Erythroblast (primary cell): ENCODE results near the gene UBAC2.
"Not testable (repeated sequence)": the region's sequence is repeated elsewhere in the genome, so short reads cannot be mapped to it uniquely, and the experiment has no call there.

Source experiments
- DNase-seq, 2 experiments: peaks; one replicate each; lab custom pipeline; 2025; lab: John Stamatoyannopoulos, UW
- GATA1 ChIP-seq: IDR thresholded peaks from 2 replicates; pipeline ENCODE4 v1.6.1; 2011; ENCODE audit warnings: low read depth, mild to moderate bottlenecking, control low read depth, low read length, moderate library complexity
- POLR2A ChIP-seq: IDR thresholded peaks from 2 replicates; pipeline ENCODE4 v1.6.1; 2011; ENCODE audit warnings: mild to moderate bottlenecking, low read length

UBAC2 gene

GRCh38 chr13:99389520-99390304 lies 189.1 kb downstream of the UBAC2 start:
- DNase-seq, result no peak
- no peak for TF ChIP-seq GATA1
- no peak for TF ChIP-seq POLR2A

- no peak for TF ChIP-seq GATA1
- no peak for TF ChIP-seq POLR2A
- no peak for DNase-seq
These were observed 189.9 kb downstream of the UBAC2 start for GRCh38 chr13:99390601-99391000.

DNA sequence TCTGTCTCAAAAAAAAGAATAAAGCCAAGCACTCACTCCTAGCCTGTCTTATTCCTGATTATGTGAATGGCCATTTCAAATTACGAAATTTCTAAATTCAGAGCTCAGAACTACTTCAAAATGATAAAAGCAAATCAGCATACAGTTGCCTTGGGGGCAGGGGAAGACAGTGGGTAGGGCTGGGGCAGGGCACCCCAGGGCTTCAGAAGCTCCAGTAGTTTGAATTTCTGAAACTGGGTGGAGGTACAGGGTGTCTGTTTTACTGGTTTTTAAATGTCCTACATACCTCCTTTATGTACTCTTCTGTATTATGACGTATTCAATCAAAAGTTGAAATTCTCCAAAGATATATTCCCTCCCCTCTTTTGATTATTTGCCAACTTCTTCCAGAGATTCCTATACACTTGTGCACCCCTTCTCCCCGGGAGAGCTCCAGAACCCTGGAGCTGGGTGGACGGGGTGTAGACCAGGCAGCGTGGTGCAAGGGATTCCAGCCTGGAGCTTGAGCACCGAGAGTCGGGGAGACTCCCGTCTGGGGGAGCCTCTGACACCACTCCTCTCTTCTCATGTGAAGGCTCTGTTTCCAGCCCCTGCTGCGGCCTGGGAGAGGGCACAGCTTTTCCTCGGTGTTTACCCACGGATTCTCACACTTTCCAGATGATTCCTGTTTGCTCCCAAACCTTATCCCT lies 191.3 kb downstream of the UBAC2 start:
- DNase-seq, result no peak
- TF ChIP-seq GATA1, result no peak

DNA sequence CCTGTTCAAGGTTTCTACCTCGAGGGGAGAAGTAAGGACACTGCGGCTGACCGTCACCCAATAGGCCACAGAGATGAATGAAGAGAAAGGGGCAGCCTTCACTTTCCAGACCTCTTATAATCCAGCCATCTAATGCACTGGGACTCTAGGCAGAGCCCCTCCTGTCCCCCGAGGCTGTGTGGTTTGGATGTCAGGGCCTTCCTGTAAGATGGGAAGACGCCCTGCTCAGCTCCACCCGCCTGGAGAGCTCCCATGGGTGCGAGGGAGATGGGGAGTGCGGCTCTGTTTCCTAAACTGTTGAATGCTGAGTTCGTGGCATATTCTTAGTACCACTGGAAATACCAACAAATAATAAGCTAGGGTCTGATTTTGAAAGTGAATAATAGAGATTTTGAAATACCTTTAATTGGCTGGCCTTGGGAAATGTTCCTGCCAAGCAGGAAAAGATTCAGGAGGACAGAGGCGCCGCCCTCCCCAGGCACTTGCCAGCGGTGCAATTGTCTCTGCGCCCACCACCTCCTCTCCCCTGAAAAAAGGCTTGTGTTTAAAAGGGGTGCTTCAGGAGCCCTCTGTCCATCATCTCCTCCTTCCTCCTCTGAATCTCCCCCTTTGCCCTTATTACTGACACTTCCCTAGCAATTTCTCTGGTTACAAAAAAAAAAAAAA lies 191.9 kb downstream of the UBAC2 start:
- no peak for DNase-seq
- TF ChIP-seq GATA1 (no peak), POLR2A (no peak)

DNA sequence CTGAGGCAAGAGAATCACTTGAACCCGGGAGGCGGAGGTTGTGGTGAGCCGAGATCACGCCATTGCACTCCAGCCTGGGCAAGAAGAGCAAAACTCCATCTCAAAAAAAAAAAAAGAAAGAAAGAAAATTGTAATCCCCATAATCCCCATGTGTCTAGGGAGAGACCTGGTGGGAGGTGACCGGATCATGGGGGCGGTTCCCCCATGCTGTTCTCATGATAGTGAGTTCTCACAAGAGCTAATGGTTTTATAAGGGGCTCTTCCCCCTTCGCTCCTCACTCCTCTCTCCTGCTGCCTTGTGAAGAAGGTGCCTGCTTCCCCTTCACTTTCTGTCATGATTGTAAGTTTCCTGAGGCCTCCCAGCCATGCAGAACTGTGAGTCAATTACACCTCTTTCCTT lies 192.7 kb downstream of the UBAC2 start:
- DNase-seq, result not testable (repeated sequence)

DNA sequence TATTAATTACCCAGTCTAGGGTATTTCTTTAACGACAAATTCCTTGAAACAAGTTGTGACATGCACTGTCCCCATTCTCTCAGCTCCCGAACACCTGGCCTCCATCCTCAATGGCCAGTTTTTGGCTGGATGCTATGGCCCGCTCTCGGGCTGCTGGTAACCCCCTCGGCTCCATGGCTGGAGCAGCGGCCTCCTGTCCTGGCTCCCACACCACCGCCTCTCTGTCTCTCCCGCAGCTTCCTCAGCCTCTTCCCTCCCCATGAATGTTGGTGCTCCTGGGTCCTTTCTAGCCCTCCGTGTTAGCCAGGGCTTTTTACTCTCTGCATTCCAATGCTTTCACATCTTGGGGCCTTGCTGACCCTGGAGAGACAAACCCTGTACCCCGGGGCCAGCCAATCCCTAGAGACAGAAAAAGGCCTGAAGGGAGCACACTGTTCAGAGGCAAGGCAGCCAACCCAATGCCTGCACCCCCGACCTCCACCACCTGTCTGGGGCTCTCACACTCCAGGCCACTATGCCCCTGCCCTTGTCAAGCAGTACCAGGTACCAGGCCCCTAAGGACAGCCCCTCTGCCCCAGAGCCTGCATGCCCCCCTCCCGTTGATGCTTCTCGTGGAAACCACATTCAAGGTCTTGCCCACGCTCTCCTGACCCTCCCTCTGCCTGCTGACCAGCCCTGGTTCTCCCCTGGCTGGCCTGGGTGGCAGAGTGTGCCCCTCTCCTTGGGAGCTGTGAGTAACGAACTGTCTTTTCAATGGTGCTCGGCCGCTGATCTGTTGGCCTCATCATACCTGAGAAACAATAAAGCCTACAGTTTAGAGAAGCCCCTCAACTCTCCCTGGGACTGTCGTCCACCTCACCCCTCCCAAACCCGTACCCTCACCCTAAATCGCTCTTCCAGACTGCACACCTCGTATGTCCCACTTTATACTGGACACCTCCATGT lies 193.4 kb downstream of the UBAC2 start:
- DNase-seq, result no peak
- no peak for TF ChIP-seq POLR2A
- TF ChIP-seq GATA1, result no peak

- no peak for TF ChIP-seq POLR2A
- no peak for TF ChIP-seq GATA1
- DNase-seq, result no peak
These were observed 194.8 kb downstream of the UBAC2 start for GRCh38 chr13:99395436-99395835.

GRCh38 chr13:99396446-99396845 lies 195.8 kb downstream of the UBAC2 start:
- DNase-seq, result no peak
- TF ChIP-seq GATA1 (no peak), POLR2A (no peak)

DNA sequence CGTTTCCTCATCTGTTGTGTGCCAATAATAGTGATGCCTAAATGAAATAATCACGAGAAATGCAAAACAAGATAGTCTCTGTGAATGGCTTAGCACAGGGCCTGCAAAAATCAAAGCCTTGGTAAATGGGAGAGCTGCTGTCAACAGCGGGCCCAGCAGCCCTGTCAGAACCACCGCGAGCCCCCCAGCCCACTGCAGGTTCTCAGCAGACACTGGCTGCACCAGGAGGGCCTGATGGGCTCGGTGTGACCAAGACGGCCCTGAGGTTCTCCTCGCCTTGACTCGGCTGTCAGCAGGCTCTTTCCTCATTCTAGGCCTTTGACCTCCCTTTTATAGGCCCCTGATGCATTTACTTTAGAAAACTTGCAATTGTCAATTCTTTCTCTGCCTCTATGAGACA lies 197.4 kb downstream of the UBAC2 start:
- no peak for DNase-seq
- no peak for TF ChIP-seq GATA1
- TF ChIP-seq POLR2A, result no peak

DNA sequence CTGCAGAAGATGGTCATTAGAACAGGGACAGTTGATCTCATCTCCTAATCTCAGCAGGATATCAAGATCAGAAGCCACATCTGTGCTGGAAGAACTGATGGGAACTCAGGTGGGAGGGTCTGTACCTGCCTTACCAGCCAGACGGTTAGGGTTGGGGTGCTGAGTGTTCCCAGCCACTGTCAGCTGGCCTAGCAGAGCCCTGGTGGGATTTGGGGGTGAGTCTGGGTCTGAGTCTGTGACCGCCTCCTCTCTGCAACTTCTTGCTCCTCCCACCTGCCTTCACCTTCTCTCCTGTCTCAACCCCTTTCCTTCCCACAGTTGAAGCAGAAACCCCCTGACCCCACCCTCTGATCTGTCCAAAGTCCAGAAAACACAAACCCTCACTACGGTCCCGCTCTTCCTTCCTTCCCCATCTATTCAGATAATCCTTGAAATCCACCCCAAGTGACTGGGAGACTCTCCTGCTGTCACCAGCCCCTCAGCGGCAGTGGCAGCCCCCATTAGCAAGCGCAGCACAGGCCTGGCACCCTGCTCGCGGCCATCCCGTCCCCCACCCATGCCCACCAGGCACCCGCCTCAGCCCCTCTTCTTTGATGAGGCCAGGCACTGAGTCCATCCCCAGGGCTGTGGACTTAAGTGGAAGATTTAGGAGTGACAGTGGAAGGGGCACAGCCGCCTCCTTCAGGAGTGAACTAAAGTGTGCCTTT lies 198.4 kb downstream of the UBAC2 start:
- no peak for DNase-seq
- TF ChIP-seq GATA1, result no peak
- TF ChIP-seq POLR2A, result no peak

DNA sequence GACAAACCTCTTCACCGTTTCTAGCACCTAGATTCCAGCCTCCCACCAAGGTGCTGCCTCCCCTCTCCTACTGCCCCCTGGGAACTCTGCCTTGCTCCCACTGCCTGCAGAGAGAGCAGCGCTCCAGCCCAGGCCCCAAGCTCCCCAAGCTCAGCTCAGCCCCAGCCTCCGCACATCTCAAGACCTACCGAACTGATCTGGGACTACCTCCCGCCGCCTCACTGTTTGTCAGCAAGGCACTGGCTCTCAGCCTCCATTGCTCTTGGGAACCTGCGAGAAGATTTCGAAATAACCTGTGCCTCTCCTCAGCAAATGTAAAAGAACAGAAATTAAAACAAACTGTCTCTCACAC lies 198.9 kb downstream of the UBAC2 start:
- no peak for DNase-seq
- TF ChIP-seq GATA1 (no peak), POLR2A (no peak)

GRCh38 chr13:99403458-99403971 lies 202.9 kb downstream of the UBAC2 start:
- TF ChIP-seq POLR2A, result no peak
- no peak for TF ChIP-seq GATA1
- no peak for DNase-seq

DNA sequence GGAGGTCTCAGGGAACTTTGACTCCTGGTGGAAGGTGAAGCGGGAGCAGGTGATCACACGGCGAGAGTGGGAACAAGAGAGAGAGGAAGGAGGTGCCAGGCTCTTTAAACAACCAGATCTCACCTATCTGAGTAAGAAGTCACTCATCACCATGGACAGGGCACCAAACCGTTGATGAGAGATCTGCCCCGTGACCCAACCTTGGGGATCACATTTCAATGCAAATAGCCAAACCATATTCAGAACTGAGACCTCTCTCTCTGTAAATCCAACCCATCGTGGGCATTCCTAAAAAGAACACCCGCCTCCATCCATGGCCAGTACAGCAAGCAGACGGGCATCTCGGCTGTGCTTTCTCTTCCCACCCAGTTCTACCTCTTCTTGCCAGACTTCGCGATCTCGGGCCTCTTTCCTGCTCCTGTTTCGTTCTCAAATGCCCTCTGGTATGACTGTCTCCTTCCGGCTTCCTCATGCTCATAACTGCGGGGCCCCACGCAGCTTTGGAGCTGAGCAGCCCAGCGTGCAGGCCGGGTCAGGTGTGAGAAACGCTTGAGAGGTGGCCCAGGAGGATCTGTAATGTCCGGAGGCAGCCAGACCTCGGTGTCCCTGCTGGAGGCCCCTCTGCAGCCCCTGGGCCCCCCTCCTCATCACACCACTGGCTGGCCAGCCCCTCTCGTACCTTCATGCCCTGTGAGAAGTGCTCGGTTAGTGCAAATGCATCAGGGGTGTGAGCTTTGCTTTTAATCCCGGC lies 203.5 kb downstream of the UBAC2 start:
- TF ChIP-seq POLR2A (no peak), GATA1 (no peak)
- no peak for DNase-seq
